OCI-LY7 (cell line): ENCODE measurements around the gene KLHL21. TPM values are rescaled to one million over a fixed set of nuclear protein-coding genes. Genes with fewer than 3 reads are reported as not detected.

Experiments
- BruUV-seq: library from RNA; stranded (reverse); fragments of 400-500 nt; replicated peaks from 2 replicates; lab custom pipeline; 2021; lab: Mats Ljungman, UMichigan
- CTCF ChIA-PET: fragments of 300-600 bp; sonication (Branson Sonifier 250); formaldehyde crosslinking; loops from one replicate; lab custom pipeline; 2022; ENCODE audit warnings: antibody characterized with exemption; ENCODE audit not compliant: unreplicated experiment; lab: Charles Lee
- POLR2A ChIA-PET: fragments of 300-600 bp; sonication (Branson Sonifier 250); formaldehyde crosslinking; loops from one replicate; lab custom pipeline; 2022; ENCODE audit warnings: antibody characterized with exemption; lab: Charles Lee
- DNase-seq: peaks from one replicate; pipeline ENCODE4 v3.0.0-alpha.2; 2015; ENCODE audit warnings: low spot score
- H2AFZ ChIP-seq: fragments of 200-600 bp; sonication (generic), shearing (Covaris generic); 2 replicates; pipeline ENCODE4 v1.6.1; 2014; ENCODE audit warnings: mild to moderate bottlenecking, antibody characterized with exemption, low read length, moderate library complexity
- H3K27ac ChIP-seq: fragments of 200-600 bp; sonication (generic); 2 replicates; pipeline ENCODE4 v1.5.1; 2014; ENCODE audit warnings: mixed run types, low read depth, mild to moderate bottlenecking, moderate library complexity, low read length, inconsistent platforms; ENCODE audit not compliant: poor library complexity, severe bottlenecking
- H3K36me3 ChIP-seq: fragments of 200-600 bp; sonication (generic); 2 replicates; pipeline ENCODE4 v1.6.1; 2014; ENCODE audit warnings: mild to moderate bottlenecking, antibody characterized with exemption, low read length, moderate library complexity, mixed read lengths; ENCODE audit not compliant: insufficient read depth
- H3K4me1 ChIP-seq: fragments of 200-600 bp; sonication (generic); 2 replicates; pipeline ENCODE4 v1.5.1; 2014; ENCODE audit warnings: mild to moderate bottlenecking, low read length; ENCODE audit not compliant: insufficient read depth, poor library complexity, severe bottlenecking
- H3K4me2 ChIP-seq: fragments of 200-600 bp; sonication (generic); 2 replicates; pipeline ENCODE4 v1.6.1; 2014; ENCODE audit warnings: mild to moderate bottlenecking, low read length
- H3K4me3 ChIP-seq: fragments of 200-600 bp; sonication (generic); 2 replicates; pipeline ENCODE4 v1.5.1; 2014; ENCODE audit warnings: mild to moderate bottlenecking, low read depth, low read length; ENCODE audit not compliant: poor library complexity, severe bottlenecking
- H3K79me2 ChIP-seq: fragments of 200-600 bp; sonication (generic); 2 replicates; pipeline ENCODE4 v1.6.1; 2016; ENCODE audit warnings: low read depth, mild to moderate bottlenecking, low read length, moderate library complexity, mixed read lengths; ENCODE audit not compliant: insufficient read depth
- H3K9me2 ChIP-seq: fragments of 200-600 bp; sonication (generic); 2 replicates; pipeline ENCODE4 v1.6.1; 2016; ENCODE audit warnings: mild to moderate bottlenecking, low read length, mixed read lengths; ENCODE audit not compliant: insufficient read depth
- H3K9me3 ChIP-seq: fragments of 200-600 bp; sonication (generic); 2 replicates; pipeline ENCODE4 v1.6.1; 2014; ENCODE audit warnings: mild to moderate bottlenecking, mixed run types, low read length, mixed read lengths
- H4K20me1 ChIP-seq: fragments of 200-600 bp; sonication (generic); 2 replicates; pipeline ENCODE4 v1.6.1; 2014; ENCODE audit warnings: mild to moderate bottlenecking, antibody characterized with exemption, low read length, moderate library complexity, mixed read lengths; ENCODE audit not compliant: insufficient read depth
- CTCF ChIP-seq: fragments of 200-600 bp; sonication (generic); conservative IDR thresholded peaks from 2 replicates; pipeline ENCODE4 v1.5.1; 2014; ENCODE audit warnings: mild to moderate bottlenecking, antibody characterized with exemption, low read length, moderate library complexity, mixed read lengths
- EZH2phosphoT487 ChIP-seq: fragments of 200-600 bp; sonication (generic); IDR thresholded peaks from 2 replicates; pipeline ENCODE4 v1.6.1; 2018; ENCODE audit warnings: low read depth, borderline replicate concordance, mild to moderate bottlenecking, mixed run types, antibody characterized with exemption, low read length, moderate library complexity, mixed read lengths
- intact Hi-C: fragments of 100-400 bp; cut with micrococcal nuclease; formaldehyde crosslinking; loops from one replicate; pipeline ENCODE4 v1.10.0; 2022; ENCODE audit not compliant: unreplicated experiment
- total RNA-seq, 2 experiments: library from RNA; depleted of rRNA in 1 of 2; stranded (reverse); fragments of >200 nt in 1 of 2; shearing (Covaris generic) in 1 of 2; gene quantifications; 2 replicates each; pipeline ENCODE4 v1.2.3, GENCODE V29; 2014 to 2022

The KLHL21 gene
- total RNA-seq, 2 experiments from 2014 or later = 7.4 to 7.6 TPM

GRCh38 chr1:6580119-6580592 is 22.5 kb downstream of the KLHL21 start:
- TF ChIP-seq CTCF = no peak
- TF ChIP-seq EZH2phosphoT487 = no peak
- Histone ChIP-seq H3K9me2 (no peaks in the 10 kb centered on the region), H3K79me2 (peaks cover 19% of the 10 kb centered on the region), H4K20me1 (no peaks in the 10 kb centered on the region), H3K36me3 (peaks cover 4% of the 10 kb centered on the region; the same call in 1 of the 2 replicates), H3K4me2 (peak overlapping the region; percentile 98), H3K9me3 (no peaks in the 10 kb centered on the region), H2AFZ (peak overlapping the region; percentile 22; the same call in 1 of the 2 replicates), H3K4me3 (peak overlapping the region; percentile 86), H3K27ac (peak overlapping the region; percentile 38), H3K4me1 (peaks cover 29% of the 10 kb centered on the region)
- BruUV-seq = no TSS peak
- ChIA-PET CTCF (interaction anchor here (0.6 to 1.3 kb wide), 5 partner anchors 10 to 413 kb away, joined by 3 to 10 read pairs (median 5); partner anchors contain the start of genes NOL9 and TAS1R1), POLR2A (interaction anchor here (0.7 to 1.2 kb wide), 3 partner anchors 10 to 84 kb away, joined by 3 to 7 read pairs (median 5); no protein-coding TSS in a partner anchor)
- DNase-seq = peak; percentile 56
- intact Hi-C loops = loop anchor here (1.0 kb wide), 1 partner anchor 26 kb away; the partner anchor contains the start of gene NOL9

- POLR2A ChIA-PET = interaction anchor here (0.6 to 1.2 kb wide), 6 partner anchors 9 to 619 kb away, joined by 3 to 7 read pairs (median 3); partner anchors contain the start of genes PHF13 and THAP3
- Histone ChIP-seq H4K20me1 (no peaks in the 10 kb centered on the region), H3K9me2 (no peaks in the 10 kb centered on the region), H2AFZ (peak within 1 kb of the TSS; percentile 60; the same call in 1 of the 2 replicates), H3K36me3 (peaks cover 4% of the 10 kb centered on the region; the same call in 1 of the 2 replicates), H3K27ac (peak within 1 kb of the TSS; percentile 38), H3K4me2 (peak within 1 kb of the TSS; percentile 98), H3K9me3 (no peaks in the 10 kb centered on the region), H3K4me3 (peak within 1 kb of the TSS; percentile 86), H3K4me1 (peaks cover 29% of the 10 kb centered on the region), H3K79me2 (peaks cover 19% of the 10 kb centered on the region)
- TF ChIP-seq CTCF = no peak
- no peak for TF ChIP-seq EZH2phosphoT487
- intact Hi-C loops = loop anchor here (1.0 kb wide), 1 partner anchor 25 kb away; the partner anchor contains the start of gene NOL9
- no TSS peak for BruUV-seq
- CTCF ChIA-PET = interaction anchor here (0.6 to 1.3 kb wide), 5 partner anchors 9 to 413 kb away, joined by 3 to 10 read pairs (median 5); partner anchors contain the start of genes NOL9 and TAS1R1
- peak; percentile 98 for DNase-seq
Measured at GRCh38 chr1:6579374-6580118, 23.1 kb downstream of the KLHL21 start, which contains the start of gene ZBTB48. Gene ZBTB48, plus strand, starts transcription at chr1:6579994. Its CDS starts 616 bp downstream, at chr1:6580610.
